Measurements from ENCODE around the gene GABRB1.

The GABRB1 gene

DNA sequence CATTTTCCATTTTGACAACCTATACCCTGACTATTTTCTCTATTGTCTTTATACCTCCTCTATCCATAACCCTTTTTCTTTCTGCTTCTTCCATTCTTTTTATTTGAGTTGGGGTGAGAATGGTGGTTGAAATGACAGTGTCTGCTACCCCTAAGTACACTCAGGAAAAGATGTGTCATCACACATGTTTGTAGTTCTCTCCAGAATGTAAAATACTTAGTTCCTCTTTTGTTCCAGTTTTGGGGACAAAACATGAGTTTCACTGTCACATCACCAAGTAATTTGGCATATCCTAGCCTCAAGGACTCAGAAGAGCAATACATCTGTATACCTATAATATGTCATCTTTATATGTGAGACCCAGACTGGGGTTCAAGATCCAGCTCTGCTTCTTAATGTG lies 341.8 kb downstream of the GABRB1 start:
- TF ChIP-seq HOXA7 (CRISPR knock-in tag; IDR thresholded peaks at IDR 0.05; ENCODE audit: borderline replicate concordance) (no peak), ZFP41 (tag by site-specific recombination; IDR thresholded peaks at IDR 0.05; ENCODE audit: borderline replicate concordance) (no peak), ZNF24 (tag by site-specific recombination; IDR thresholded peaks at IDR 0.05) (no peak), ZNF175 (tag by site-specific recombination; IDR thresholded peaks at IDR 0.05) (no peak), ZNF221 (tag by site-specific recombination; IDR thresholded peaks at IDR 0.05; ENCODE audit: borderline replicate concordance) (no peak), ZNF121 (tag by site-specific recombination; IDR thresholded peaks at IDR 0.05) (no peak)
- ChIA-PET POLR2A (no interaction called here), CTCF (interaction anchor here (0.7 kb wide), 1 partner anchor 336 kb away, joined by 3 read pairs; no protein-coding TSS in a partner anchor)
- no peak overlapping the region for H3K27ac ChIP-seq (ENCODE audit: extremely low read depth, low read depth, low read length)
- H3K36me3 ChIP-seq (ENCODE audit: control insufficient read depth in 2 of 2, insufficient read depth in 1 of 2, low read length in 2 of 2), result no peaks in the 10 kb centered on the region
- H3K4me1 ChIP-seq (ENCODE audit: control insufficient read depth, insufficient read depth, low read length), result no peaks in the 10 kb centered on the region
- no peaks in the 10 kb centered on the region for H3K9me3 ChIP-seq (ENCODE audit: control insufficient read depth, insufficient read depth, low read depth, low read length)
- H3K4me3 ChIP-seq (ENCODE audit: low read depth, low read length), result no peak overlapping the region

GRCh38 chr4:47373709-47374108 lies 342.3 kb downstream of the GABRB1 start:
- ChIA-PET POLR2A (no interaction called here), CTCF (interaction anchor here (0.7 kb wide), 1 partner anchor 336 kb away, joined by 3 read pairs; no protein-coding TSS in a partner anchor)
- Histone ChIP-seq H3K27ac (ENCODE audit: extremely low read depth, low read depth, low read length) (no peak overlapping the region), H3K4me1 (ENCODE audit: control insufficient read depth, insufficient read depth, low read length) (no peaks in the 10 kb centered on the region), H3K4me3 (ENCODE audit: low read depth, low read length) (no peak overlapping the region), H3K9me3 (ENCODE audit: control insufficient read depth, insufficient read depth, low read depth, low read length) (no peaks in the 10 kb centered on the region), H3K36me3 (ENCODE audit: control insufficient read depth in 2 of 2, insufficient read depth in 1 of 2, low read length in 2 of 2) (no peaks in the 10 kb centered on the region)
- TF ChIP-seq SCRT1 (tag by site-specific recombination; IDR thresholded peaks at IDR 0.05; ENCODE audit: borderline replicate concordance) (no peak), MYNN (tag by site-specific recombination; IDR thresholded peaks at IDR 0.05; ENCODE audit: borderline replicate concordance) (no peak), ZBTB21 (tag by site-specific recombination; IDR thresholded peaks at IDR 0.05) (no peak), ZFP37 (tag by site-specific recombination; IDR thresholded peaks at IDR 0.05) (no peak), ZNF302 (tag by site-specific recombination; IDR thresholded peaks at IDR 0.05; ENCODE audit: low read depth) (no peak), ZNF184 (tag by site-specific recombination; IDR thresholded peaks at IDR 0.05) (no peak), ZNF530 (tag by site-specific recombination; IDR thresholded peaks at IDR 0.05; ENCODE audit: low read depth) (no peak), ZNF626 (tag by site-specific recombination; IDR thresholded peaks at IDR 0.05) (no peak), ZNF335 (tag by site-specific recombination; conservative IDR thresholded peaks at IDR 0.05) (no peak), ZNF660 (tag by site-specific recombination; IDR thresholded peaks at IDR 0.05) (no peak), ZNF514 (tag by site-specific recombination; IDR thresholded peaks at IDR 0.05) (no peak), ZNF76 (tag by site-specific recombination; IDR thresholded peaks at IDR 0.05; ENCODE audit: borderline replicate concordance, low read depth) (no peak), GLI2 (tag by site-specific recombination; IDR thresholded peaks at IDR 0.05; ENCODE audit: borderline replicate concordance, low read depth) (no peak), ZNF138 (tag by site-specific recombination; IDR thresholded peaks at IDR 0.05; ENCODE audit: borderline replicate concordance) (no peak), ZNF292 (tag by site-specific recombination; IDR thresholded peaks at IDR 0.05; ENCODE audit: borderline replicate concordance, low read depth) (no peak)
- TF ChIP-seq, protein P1, sequence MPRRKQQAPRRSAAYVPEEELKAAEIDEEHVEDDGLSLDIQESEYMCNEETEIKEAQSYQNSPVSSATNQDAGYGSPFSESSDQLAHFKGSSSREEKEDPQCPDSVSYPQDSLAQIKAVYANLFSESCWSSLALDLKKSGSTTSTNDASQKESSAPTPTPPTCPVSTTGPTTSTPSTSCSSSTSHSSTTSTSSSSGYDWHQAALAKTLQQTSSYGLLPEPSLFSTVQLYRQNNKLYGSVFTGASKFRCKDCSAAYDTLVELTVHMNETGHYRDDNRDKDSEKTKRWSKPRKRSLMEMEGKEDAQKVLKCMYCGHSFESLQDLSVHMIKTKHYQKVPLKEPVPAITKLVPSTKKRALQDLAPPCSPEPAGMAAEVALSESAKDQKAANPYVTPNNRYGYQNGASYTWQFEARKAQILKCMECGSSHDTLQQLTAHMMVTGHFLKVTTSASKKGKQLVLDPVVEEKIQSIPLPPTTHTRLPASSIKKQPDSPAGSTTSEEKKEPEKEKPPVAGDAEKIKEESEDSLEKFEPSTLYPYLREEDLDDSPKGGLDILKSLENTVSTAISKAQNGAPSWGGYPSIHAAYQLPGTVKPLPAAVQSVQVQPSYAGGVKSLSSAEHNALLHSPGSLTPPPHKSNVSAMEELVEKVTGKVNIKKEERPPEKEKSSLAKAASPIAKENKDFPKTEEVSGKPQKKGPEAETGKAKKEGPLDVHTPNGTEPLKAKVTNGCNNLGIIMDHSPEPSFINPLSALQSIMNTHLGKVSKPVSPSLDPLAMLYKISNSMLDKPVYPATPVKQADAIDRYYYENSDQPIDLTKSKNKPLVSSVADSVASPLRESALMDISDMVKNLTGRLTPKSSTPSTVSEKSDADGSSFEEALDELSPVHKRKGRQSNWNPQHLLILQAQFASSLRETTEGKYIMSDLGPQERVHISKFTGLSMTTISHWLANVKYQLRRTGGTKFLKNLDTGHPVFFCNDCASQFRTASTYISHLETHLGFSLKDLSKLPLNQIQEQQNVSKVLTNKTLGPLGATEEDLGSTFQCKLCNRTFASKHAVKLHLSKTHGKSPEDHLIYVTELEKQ (tag by site-specific recombination; IDR thresholded peaks at IDR 0.05; ENCODE audit: borderline replicate concordance), result no peak
- TF ChIP-seq, protein P2, sequence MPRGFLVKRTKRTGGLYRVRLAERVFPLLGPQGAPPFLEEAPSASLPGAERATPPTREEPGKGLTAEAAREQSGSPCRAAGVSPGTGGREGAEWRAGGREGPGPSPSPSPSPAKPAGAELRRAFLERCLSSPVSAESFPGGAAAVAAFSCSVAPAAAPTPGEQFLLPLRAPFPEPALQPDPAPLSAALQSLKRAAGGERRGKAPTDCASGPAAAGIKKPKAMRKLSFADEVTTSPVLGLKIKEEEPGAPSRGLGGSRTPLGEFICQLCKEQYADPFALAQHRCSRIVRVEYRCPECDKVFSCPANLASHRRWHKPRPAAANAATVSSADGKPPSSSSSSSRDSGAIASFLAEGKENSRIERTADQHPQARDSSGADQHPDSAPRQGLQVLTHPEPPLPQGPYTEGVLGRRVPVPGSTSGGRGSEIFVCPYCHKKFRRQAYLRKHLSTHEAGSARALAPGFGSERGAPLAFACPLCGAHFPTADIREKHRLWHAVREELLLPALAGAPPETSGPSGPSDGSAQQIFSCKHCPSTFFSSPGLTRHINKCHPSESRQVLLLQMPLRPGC (tag by site-specific recombination; IDR thresholded peaks at IDR 0.05), result no peak
